Nephron progenitor cell (in vitro differentiated cells): ENCODE measurements around the gene KERA.

Experiments used
- DNase-seq: peaks from one replicate; pipeline ENCODE4 v3.0.0; 2021
- H3K27ac Mint-ChIP-seq: 2 replicates; pipeline ENCODE4 v1.8.0; 2021; ENCODE audit warnings: mild to moderate bottlenecking, moderate library complexity, mixed read lengths
- H3K27me3 Mint-ChIP-seq: 2 replicates; pipeline ENCODE4 v1.8.0; 2021; ENCODE audit warnings: mild to moderate bottlenecking, low read depth, mixed read lengths; ENCODE audit not compliant: poor library complexity
- H3K36me3 Mint-ChIP-seq: 2 replicates; pipeline ENCODE4 v1.8.0; 2021; ENCODE audit warnings: low read depth, mixed read lengths
- H3K4me1 Mint-ChIP-seq: 2 replicates; pipeline ENCODE4 v1.8.0; 2021; ENCODE audit warnings: mixed read lengths
- H3K4me3 Mint-ChIP-seq: 2 replicates; pipeline ENCODE4 v1.8.0; 2021; ENCODE audit warnings: mild to moderate bottlenecking, moderate library complexity, mixed read lengths
- H3K9me3 Mint-ChIP-seq: 2 replicates; pipeline ENCODE4 v1.8.0; 2021; ENCODE audit warnings: mild to moderate bottlenecking, moderate library complexity, mixed read lengths
- CTCF ChIP-seq: fragments of 200-600 bp; sonication (generic); IDR thresholded peaks from 2 replicates; pipeline ENCODE4 v1.5.0; 2021; ENCODE audit warnings: antibody characterized with exemption

KERA gene

GRCh38 chr12:91078501-91078900 is 20.7 kb upstream of the KERA start:
- H3K9me3 Mint-ChIP-seq, result no peaks in the 10 kb centered on the region
- H3K36me3 Mint-ChIP-seq, result no peaks in the 10 kb centered on the region
- H3K27ac Mint-ChIP-seq, result no peak overlapping the region
- no peaks in the 10 kb centered on the region for H3K27me3 Mint-ChIP-seq
- no peak for DNase-seq
- H3K4me3 Mint-ChIP-seq, result no peak overlapping the region
- peaks cover 26% of the 10 kb centered on the region for H3K4me1 Mint-ChIP-seq
- no peak for TF ChIP-seq CTCF

- H3K4me3 Mint-ChIP-seq, result no peak overlapping the region
- TF ChIP-seq CTCF, result no peak
- H3K4me1 Mint-ChIP-seq, result peaks cover 28% of the 10 kb centered on the region
- no peaks in the 10 kb centered on the region for H3K36me3 Mint-ChIP-seq
- no peaks in the 10 kb centered on the region for H3K9me3 Mint-ChIP-seq
- no peaks in the 10 kb centered on the region for H3K27me3 Mint-ChIP-seq
- no peak overlapping the region for H3K27ac Mint-ChIP-seq
- DNase-seq, result no peak
Observed at GRCh38 chr12:91077228-91077954, 19.6 kb upstream of the KERA start.

- DNase-seq, result no peak
- H3K4me1 Mint-ChIP-seq, result peaks cover 28% of the 10 kb centered on the region
- no peaks in the 10 kb centered on the region for H3K36me3 Mint-ChIP-seq
- H3K9me3 Mint-ChIP-seq, result no peaks in the 10 kb centered on the region
- no peaks in the 10 kb centered on the region for H3K27me3 Mint-ChIP-seq
- TF ChIP-seq CTCF, result no peak
- H3K4me3 Mint-ChIP-seq, result no peak overlapping the region
- H3K27ac Mint-ChIP-seq, result no peak overlapping the region
Observed at GRCh38 chr12:91074851-91075250, 17.0 kb upstream of the KERA start.

- H3K27me3 Mint-ChIP-seq, result no peaks in the 10 kb centered on the region
- H3K27ac Mint-ChIP-seq, result peak overlapping the region; percentile 34
- no peak for DNase-seq
- TF ChIP-seq CTCF, result no peak
- H3K36me3 Mint-ChIP-seq, result no peaks in the 10 kb centered on the region
- no peak overlapping the region for H3K4me3 Mint-ChIP-seq
- H3K9me3 Mint-ChIP-seq, result no peaks in the 10 kb centered on the region
- peaks cover 28% of the 10 kb centered on the region for H3K4me1 Mint-ChIP-seq
Observed at GRCh38 chr12:91074154-91074709, 16.4 kb upstream of the KERA start.

DNA sequence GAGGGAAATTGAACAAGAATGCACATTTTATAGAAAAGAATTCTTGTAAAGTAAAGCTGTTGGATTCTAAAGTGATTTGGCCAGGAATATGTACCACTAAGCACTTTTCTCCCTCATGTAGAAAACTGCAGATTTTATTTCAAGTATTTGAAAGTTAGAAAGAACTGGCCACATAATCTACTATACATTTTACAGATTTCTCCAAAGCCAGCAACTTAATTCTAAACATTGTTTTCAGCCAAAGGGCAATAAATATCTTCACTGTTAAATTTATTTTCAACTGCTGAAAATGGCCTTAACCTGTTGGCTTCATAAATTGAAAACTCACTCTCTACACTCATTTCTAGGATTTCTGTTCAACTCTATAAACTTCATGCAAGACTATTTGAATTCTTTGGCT is 15.6 kb upstream of the KERA start:
- Mint-ChIP-seq H3K27me3 (no peaks in the 10 kb centered on the region), H3K4me1 (peaks cover 28% of the 10 kb centered on the region), H3K4me3 (no peak overlapping the region), H3K9me3 (no peaks in the 10 kb centered on the region), H3K36me3 (no peaks in the 10 kb centered on the region), H3K27ac (peak overlapping the region; percentile 20)
- no peak for DNase-seq
- TF ChIP-seq CTCF, result no peak

GRCh38 chr12:91072931-91073330 is 15.1 kb upstream of the KERA start:
- Mint-ChIP-seq H3K9me3 (no peaks in the 10 kb centered on the region), H3K27me3 (no peaks in the 10 kb centered on the region), H3K4me3 (no peak overlapping the region), H3K36me3 (no peaks in the 10 kb centered on the region), H3K27ac (no peak overlapping the region), H3K4me1 (peaks cover 28% of the 10 kb centered on the region)
- DNase-seq, result no peak
- no peak for TF ChIP-seq CTCF
